NCI-H1930 (cell line): ENCODE data around the gene FAM98C.
A peak's percentile ranks its signal among the peaks of the same experiment; 100 is the strongest.
"Not testable (repeated sequence)": the region's sequence is repeated elsewhere in the genome, so short reads cannot be mapped to it uniquely, and the experiment has no call there.

Experiments
- DNase-seq, 2 experiments: peaks; one replicate each; lab custom pipeline; 2025; lab: John Stamatoyannopoulos, UW

FAM98C gene

DNA sequence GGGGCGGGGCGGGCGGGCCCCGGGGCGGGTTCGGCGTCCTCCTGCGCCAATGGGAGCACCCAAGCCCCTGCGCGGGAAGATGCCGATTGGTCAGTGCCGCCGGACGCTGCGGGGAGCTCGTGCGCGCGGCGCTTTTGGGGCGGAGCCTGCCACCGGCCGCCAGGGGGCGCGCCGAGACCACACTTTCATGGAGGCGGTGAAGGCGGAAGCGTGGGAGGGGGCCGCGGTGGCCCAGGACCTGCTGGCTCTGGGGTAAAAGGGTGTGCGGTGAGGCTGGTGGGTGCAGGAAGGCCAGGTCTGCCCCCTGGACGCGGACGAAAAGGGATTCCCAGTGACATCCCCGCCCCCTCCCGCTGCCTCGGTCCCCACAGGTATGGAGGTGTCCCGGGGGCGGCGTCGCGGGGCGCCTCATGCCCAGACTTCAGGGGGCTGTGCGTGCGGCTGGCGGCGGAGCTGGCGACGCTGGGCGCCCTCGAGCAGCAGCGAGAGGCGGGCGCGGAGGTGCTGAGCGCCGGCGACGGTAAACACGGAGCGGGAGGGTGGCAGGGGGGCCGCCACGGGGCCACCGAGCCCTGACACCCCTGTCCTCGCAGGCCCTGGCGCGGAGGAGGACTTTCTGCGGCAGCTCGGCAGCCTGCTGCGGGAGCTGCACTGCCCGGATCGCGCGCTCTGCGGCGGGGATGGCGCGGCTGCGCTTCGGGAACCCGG is at the start of gene FAM98C:
TSS of gene FAM98C (plus strand) at position 127 of the 708 bp plus-strand sequence. CDS start at position 188, 61 bp downstream.
- DNase-seq = peak; percentile 97 to 99

DNA sequence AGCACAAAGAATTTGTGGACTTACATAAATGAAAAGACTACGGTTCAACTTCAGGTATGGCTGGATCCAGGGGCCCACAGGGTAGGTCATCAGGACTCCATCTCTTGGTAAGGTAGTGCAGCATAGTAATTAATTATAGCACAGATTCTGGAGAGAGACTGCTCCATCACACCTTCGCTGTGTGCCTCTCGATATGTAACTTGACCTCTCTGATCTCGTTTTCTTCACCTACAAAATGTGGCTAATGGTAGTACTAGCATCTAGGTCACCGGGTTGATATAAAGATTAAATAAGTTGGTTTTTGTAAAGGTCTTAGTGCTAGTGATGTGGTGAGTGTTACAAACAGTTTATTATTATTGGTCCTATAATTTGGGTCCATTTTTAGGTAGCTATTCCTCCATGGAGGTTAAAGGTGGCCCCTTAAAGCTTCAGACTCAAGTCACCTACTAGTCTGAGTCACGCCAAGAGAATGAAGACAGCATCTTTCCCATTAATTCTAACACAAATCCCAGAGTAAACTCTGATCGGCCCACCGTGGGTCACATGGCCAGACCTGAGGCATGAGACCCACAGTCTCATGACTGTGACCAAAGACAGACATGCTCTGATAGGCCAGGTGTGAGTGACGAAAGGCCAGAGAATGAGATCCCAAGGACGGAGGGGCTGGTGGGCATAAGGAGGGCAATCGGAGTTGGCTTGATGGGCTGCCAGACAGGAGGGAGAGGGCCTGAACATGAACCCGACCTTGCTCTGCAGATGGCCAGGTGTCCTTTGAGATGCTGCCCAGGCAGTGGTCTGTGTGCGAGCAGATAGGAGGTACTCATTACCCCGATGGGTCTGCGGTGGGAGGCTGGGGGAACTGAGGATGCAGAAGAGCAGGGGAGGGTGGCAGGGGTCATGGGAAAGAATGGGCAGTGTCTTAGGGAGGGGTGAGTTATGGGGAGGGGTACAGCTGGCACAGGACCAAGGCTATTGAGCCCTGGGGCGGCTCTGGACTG is 46.9 kb upstream of the FAM98C start:
- no peak for DNase-seq

DNA sequence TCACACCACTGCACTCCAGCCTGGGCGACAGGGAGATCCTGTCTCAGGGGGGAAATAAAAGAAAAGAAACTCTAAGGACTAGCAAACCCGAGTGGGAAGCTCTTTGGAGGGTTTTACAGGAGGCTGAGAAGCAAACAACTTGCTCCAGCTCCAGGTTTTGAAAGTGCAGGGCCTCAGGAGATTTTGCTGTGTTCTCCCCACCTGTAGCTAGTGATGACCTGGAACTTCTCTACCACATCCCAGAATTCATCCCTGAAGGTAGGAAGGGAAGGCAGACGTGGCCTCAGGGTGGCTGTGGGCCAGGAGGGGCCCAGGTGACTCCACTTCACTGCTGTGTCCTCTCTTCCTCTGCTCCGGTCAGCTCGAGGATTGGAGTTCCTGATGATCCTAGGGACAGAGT is 44.8 kb upstream of the FAM98C start:
- DNase-seq = no peak

- no peak for DNase-seq
Observed at GRCh38 chr19:38359242-38360021, 43.5 kb upstream of the FAM98C start.

DNA sequence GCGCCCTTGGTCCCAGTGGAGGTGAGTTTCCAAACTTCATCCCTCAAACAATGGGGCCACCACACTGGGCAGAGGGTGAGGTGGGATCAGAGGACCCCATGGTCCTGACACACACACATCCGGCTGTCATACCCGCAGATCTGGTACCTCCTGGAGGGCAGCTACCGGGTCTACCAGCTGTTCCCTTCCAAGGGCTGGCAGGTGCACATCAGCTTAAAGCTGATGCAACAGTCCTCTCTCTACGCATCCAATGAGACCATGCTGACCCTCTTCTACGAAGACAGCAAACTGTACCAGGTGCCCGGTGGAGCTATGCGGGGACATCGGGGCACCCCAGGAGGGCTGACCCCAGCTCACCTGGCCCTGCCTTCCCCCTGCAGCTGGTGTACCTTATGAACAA is 42.5 kb upstream of the FAM98C start:
- DNase-seq = no peak

DNA sequence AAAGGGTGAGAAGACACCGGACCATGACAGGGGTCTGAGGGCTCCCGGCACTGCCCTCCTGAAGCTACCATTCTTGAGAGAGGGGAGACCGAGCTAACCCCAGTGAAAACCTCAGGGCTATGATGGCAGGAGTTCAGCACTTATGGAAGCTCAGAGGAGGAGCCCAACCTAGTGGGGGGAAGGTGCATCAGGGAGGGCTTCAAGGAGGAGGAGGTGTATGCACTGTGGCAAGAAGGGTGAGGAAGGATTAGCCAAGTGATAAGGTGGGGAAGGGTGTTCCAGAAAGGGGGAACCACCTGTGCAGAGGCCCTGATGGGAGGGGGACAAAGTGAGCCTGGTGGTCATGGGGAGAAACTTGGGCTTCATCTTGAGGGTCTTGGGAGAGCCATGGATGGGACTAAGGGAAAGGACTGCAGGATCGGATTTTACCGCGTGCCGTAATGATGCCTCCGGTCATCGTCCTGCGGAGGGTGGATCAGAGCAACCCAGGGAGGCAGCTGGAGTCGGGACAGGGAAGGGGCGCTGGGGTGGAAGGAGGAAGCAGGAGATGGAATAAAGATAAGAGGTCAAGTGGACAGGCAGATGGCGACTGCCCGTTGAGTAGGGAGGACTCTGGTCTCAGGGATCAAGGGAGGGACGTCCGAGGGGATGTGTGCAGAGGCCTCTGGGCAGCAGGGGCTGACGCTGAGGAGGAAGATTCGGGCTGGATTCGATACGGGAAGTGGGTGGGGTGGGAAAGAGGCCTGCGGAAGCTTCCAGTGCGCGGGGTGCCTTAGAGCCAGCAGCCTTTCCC is 41.9 kb upstream of the FAM98C start:
- DNase-seq = no peak

DNA sequence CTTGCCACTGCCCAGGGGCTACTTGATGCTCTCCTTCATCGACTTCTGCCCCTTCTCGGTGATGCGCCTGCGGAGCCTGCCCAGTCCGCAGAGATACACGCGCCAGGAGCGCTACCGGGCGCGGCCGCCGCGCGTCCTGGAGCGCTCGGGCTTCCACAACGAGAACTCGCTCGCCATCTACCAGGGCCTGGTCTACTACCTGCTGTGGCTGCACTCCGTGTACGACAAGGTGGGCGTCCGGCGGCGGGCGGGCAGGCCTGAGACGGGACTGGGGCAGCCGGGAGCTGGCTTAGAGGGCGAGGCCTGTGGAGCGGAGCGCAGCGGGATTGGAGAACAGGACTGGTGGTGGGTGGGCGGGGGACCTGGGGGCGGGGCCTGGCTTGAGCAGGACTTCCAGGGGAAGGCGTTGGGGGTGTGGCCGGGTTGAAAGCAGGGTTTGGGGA is 41.2 kb upstream of the FAM98C start:
- DNase-seq = peak; percentile 91

DNA sequence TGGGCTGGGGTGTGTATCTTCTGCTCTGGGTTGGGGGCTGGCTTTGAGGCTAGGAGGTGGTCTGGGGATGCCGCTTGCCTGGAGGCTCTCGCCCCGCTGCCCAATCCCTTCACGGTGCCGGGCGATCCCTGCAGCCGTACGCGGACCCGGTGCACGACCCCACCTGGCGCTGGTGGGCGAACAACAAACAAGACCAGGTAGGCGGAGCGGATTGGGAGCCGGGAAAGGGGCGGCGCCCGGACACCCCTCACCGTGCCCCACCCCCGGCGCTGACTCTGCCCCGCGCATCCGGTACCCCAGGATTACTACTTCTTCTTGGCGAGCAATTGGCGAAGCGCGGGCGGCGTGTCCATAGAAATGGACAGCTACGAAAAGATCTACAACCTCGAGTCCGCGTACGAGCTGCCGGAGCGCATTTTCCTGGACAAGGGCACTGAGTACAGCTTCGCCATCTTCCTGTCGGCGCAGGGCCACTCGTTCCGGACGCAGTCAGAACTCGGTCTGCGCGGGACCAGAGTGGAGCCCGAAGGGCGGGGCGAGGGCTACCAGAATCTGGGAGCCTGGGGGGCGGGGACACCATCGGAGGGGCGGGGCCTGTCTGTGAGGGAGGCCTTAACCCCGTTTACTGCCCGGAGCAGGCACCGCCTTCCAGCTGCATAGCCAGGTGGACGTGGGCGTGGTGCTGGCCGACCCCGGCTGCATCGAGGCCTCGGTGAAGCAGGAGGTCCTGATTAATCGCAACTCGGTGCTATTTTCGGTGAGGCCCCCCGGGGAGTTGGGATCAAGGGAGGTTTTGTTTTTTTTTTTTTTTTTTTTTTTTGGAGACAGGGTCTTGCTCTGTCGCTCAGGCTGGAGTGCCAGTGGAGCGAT is 40.6 kb upstream of the FAM98C start:
- DNase-seq = peak; percentile 91

DNA sequence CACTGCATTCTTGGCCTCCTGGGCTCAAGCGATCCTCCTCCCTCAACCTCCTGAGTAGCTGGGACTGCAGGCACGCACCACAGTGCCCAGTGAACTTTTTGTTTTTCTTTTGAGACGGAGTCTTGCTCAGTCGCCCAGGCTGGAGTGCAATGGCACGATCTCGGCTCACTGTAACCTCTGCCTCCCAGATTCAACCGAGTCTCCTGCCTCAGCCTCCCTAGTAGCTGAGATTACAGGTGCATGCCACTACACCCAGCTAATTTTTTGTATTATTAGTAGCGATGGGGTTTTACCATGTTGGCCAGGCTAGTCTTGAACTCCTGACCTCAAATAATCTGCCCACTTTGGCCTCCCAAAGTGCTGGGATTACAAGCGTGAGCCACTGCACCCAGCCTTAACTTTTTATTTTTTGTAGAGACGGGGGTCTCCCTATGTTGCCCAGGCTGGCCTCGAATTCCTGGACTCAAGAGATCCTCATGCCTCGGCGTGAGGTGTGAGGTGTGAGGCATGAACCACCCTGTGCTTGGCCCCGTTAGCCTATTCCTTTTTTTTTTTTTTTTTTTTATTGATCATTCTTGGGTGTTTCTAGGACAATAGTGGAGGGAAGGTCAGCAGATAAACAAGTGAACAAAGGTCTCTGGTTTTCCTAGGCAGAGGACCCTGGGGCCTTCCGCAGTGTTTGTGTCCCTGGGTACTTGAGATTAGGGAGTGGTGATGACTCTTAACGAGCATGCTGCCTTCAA is 39.8 kb upstream of the FAM98C start:
- not testable (repeated sequence) for DNase-seq

DNA sequence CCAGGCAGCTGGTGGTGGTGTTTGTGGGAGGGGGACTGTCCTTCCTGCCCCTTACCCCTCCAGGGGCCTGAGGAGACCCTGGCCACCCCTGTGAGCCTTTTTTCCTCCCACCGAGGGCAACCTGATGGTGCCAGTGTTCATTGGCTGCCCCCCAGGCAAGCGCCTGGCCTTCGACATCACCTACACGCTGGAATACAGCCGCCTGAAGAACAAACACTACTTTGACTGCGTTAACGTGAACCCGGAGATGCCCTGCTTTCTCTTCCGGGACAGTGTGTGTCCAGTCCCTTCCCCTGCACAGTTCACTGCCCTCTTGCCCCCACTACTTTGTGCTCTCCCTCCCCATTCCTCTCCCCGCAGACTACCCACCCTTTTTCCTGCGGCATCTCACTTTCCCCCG is 35.9 kb upstream of the FAM98C start:
- DNase-seq = no peak

- DNase-seq = no peak
Observed at GRCh38 chr19:38369584-38369983, 33.3 kb upstream of the FAM98C start.

DNA sequence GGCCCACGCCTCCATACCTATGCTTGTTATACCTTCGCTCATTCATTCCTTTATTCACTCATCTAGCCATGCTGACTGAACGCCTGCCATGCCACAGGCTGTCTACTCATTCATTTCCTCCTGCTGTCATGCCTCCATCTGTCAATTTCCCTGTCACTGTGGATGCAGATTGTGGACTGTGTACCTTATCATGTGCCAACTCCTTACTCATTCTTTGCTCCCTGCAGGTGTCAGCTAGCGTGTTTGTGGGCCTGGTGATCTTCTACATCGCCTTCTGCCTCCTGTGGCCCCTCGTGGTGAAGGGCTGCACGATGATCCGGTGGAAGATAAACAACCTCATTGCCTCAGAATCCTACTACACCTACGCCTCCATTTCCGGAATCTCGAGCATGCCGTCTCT is 32.6 kb upstream of the FAM98C start:
- no peak for DNase-seq

DNA sequence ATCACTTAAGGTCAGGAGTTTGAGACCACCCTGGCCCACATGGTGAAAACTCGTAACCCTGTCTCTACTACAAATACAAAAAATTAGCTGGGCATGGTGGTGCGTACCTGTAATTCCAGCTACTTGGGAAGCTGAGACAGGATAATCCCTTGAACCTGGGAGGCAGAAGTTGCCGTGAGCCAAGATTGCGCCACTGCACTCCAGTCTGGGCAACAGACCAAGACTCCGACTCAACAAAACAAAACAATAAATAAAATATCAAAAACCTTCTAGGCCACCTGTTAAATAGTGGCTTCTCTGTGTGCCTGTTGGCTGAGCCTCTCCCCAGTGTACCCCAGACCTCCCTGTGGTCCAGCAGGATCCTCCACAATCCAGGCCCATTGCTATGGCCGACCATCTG is 31.8 kb upstream of the FAM98C start:
- DNase-seq = no peak

DNA sequence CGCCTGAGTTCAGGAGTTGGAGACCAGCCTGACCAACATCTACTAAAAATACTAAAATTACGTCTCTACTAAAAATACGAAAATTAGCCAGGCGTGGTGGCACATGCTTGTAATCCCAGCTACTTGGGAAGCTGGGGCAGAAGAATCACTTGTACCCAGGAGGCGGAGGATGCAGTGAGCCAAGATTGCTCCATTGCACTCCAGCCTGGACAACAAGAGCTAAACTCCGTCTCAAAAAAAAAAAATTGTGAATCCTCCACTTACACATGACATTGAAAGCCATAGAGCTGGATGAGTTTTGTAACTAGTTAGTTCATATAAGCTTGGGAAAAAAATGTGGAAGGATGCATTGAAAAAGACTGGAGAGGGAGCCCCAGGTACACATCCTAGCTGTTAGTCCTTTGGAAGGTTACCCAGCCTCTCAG is 29.0 kb upstream of the FAM98C start:
- DNase-seq = no peak

DNA sequence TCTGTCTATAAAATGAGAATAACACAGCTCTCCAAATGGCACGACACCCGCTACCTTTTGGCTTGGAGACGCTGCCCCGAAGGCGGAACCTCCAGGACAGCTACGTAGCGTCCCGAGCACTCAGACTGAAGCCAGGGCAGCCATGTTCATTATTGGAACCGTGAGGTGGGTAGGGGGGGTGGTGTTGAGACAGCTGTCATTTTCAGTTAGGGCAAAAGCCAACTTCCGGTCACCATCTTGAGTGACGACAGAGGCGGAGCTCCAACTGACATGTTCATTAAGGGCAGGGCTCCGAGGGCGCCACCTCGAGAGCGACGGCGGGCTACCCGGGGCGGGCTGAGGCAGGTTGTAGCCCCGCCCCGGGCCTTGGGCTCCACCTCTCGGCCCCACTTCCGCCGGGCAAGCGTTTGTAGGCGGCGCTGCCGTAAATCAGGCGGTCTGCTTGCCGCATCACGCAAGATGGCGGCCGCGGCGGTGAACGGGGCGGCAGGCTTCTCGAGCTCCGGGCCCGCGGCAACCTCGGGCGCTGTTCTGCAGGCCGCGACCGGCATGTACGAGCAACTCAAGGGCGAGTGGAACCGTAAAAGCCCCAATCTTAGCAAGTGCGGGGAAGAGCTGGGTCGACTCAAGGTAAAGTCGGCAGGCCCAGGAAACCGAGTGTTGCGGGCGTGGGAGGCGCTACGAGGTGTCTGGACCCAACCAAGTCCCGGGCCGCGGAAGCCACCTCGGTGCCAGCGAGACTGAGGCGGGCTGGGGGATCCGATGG is 28.4 kb upstream of the FAM98C start, which contains the start of gene PSMD8:
TSS of gene PSMD8 (plus strand) at position 240 of the 766 bp plus-strand sequence. CDS start at position 271, 31 bp downstream.
- DNase-seq = peak; percentile 99

DNA sequence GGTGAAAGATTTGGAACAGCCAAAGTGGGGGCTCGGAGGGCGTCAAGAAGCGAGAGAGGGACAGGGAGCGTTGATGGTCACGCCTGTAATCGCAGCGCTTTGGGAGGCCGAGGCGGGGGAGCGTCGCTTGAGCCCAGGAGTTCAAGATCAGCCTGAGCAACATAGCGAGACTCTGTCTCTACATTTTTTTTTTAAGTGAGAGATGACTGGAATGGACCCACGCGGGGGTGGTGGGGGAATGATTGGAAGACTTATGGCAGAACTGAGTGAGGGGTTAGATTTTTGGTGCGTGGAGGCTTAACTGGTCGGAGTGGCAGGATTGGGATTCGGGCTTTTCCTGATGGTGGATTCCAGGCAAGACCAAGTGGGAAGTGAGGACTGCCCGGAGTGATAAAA is 27.8 kb upstream of the FAM98C start:
- DNase-seq = no peak

- DNase-seq = no peak
Observed at GRCh38 chr19:38375748-38376147, 27.1 kb upstream of the FAM98C start.

GRCh38 chr19:38376576-38376975 is 26.3 kb upstream of the FAM98C start:
- no peak for DNase-seq

GRCh38 chr19:38377052-38377451 is 25.8 kb upstream of the FAM98C start:
- no peak for DNase-seq
